Measurements from ENCODE around the gene IGFL3. TPM values are rescaled to one million over a fixed set of nuclear protein-coding genes. Genes with fewer than 3 reads are reported as not detected.

The IGFL3 gene
- total RNA-seq, 1 experiment from 2014 or later = not detected

- no peak for TF ChIP-seq ARID4B (CRISPR knock-in tag; IDR thresholded peaks at IDR 0.05; ENCODE audit: borderline replicate concordance)
- TF ChIP-seq USF1 (CRISPR knock-in tag; IDR thresholded peaks at IDR 0.05) = no peak
- no peak for TF ChIP-seq NFYB (CRISPR knock-in tag; conservative IDR thresholded peaks at IDR 0.05; ENCODE audit: low read depth)
- no peak for TF ChIP-seq MLX (CRISPR knock-in tag; IDR thresholded peaks at IDR 0.05)
- TF ChIP-seq HMGXB4 (CRISPR knock-in tag; IDR thresholded peaks at IDR 0.05) = no peak
- no peak for TF ChIP-seq ZNF232 (CRISPR knock-in tag; IDR thresholded peaks at IDR 0.05)
These were observed 22.8 kb upstream of the IGFL3 start (continued) for GRCh38 chr19:46147166-46147740.

GRCh38 chr19:46144756-46145155 is 20.3 kb upstream of the IGFL3 start:
- CTCF ChIA-PET = no interaction called here
- Mint-ChIP-seq H3K27me3 (ENCODE audit: low read depth) (peaks cover 23% of the 10 kb centered on the region), H3K9me3 (peaks cover 6% of the 10 kb centered on the region; the same call in 1 of the 2 replicates), H3K4me1 (peaks cover 12% of the 10 kb centered on the region), H3K36me3 (no peaks in the 10 kb centered on the region), H3K4me3 (no peak overlapping the region), H3K27ac (no peak overlapping the region)
- TF ChIP-seq CREM (CRISPR knock-in tag; IDR thresholded peaks at IDR 0.05) = no peak
- TF ChIP-seq ESRRA (CRISPR knock-in tag; IDR thresholded peaks at IDR 0.05; ENCODE audit: borderline replicate concordance) = no peak
- no peak for TF ChIP-seq ARID4B (CRISPR knock-in tag; IDR thresholded peaks at IDR 0.05; ENCODE audit: borderline replicate concordance)
- no peak for TF ChIP-seq SOX15 (CRISPR knock-in tag; IDR thresholded peaks at IDR 0.05)
- TF ChIP-seq IRF2 (CRISPR knock-in tag; IDR thresholded peaks at IDR 0.05; ENCODE audit: borderline replicate concordance, low read depth) = no peak
- TF ChIP-seq E2F4 (CRISPR knock-in tag; IDR thresholded peaks at IDR 0.05; ENCODE audit: borderline replicate concordance, low read depth) = no peak
- no peak for TF ChIP-seq KAT7 (CRISPR knock-in tag; IDR thresholded peaks at IDR 0.05; ENCODE audit: borderline replicate concordance)
- no peak for TF ChIP-seq FOXK1 (CRISPR knock-in tag; IDR thresholded peaks at IDR 0.05)
- TF ChIP-seq ATF1 (CRISPR knock-in tag; IDR thresholded peaks at IDR 0.05) = no peak
- no peak for TF ChIP-seq CREB1 (CRISPR knock-in tag; IDR thresholded peaks at IDR 0.05)
- TF ChIP-seq CBFB (CRISPR knock-in tag; IDR thresholded peaks at IDR 0.05; ENCODE audit: low read depth) = no peak
- TF ChIP-seq NFATC4 (CRISPR knock-in tag; IDR thresholded peaks at IDR 0.05) = no peak
- TF ChIP-seq PREB (CRISPR knock-in tag; IDR thresholded peaks at IDR 0.05; ENCODE audit: borderline replicate concordance) = no peak
- no peak for TF ChIP-seq FOXJ3 (CRISPR knock-in tag; IDR thresholded peaks at IDR 0.05; ENCODE audit: borderline replicate concordance)
- no peak for TF ChIP-seq MXD4 (CRISPR knock-in tag; IDR thresholded peaks at IDR 0.05; ENCODE audit: borderline replicate concordance)
- DNase-seq (ENCODE audit: low spot score) = no peak
- ATAC-seq = no peak
- POLR2A ChIA-PET = no interaction called here

Data from WTC11 (cell line).